Measurements from ENCODE around the gene ZNF284. TPM values are rescaled to one million over a fixed set of nuclear protein-coding genes. Genes with fewer than 3 reads are reported as not detected.
A peak's percentile ranks its signal among the peaks of the same experiment; 100 is the strongest.
"Not testable (repeated sequence)": the region's sequence is repeated elsewhere in the genome, so short reads cannot be mapped to it uniquely, and the experiment has no call there.

Gene ZNF284
- polyA plus RNA-seq, 1 donor from 2014 or later, result 0.69 TPM

DNA sequence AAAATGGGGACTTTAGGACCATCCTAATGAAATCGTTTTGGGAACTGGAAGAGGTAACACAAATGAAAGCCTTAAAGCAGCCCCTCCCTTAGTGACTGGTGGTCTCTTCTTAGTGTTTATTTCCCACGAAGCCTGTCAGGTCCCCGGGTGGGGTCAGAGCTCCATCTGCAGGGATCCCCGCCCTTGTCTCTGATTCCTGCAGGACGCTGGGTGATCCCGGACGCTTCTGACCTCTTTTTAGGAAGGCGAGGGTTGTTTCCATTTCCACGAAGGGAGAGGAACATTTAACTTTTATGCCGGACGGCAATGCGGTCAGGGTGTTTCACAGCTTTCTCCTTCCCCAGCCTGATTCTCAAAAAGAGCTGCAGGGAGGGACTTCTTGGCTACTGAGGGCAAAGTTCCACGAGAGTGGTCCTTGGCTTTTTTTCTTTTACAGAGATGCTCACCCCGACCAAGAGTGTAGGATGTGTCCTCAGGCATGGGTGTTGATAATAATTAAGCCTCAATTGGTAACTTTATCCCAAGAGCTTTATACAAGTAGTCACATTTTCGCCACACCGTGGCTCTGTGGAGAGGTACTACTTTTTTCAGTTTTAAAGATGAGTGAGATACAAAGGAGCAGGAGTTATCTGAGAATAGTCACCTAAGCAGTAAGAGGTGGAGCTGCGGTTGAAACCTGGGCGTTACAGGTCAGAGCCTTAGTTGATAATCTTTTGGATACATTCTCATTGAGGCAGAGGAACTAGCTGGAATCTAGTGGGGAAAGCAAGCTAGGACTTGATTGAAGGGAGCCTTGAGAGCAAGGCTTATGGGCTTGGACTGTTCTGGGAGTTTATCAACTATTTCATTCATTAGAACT, 813 bp downstream of the ZNF284 start:
- no peaks in the 10 kb centered on the region for H3K27me3 Mint-ChIP-seq
- H3K36me3 Mint-ChIP-seq, result peaks cover 5% of the 10 kb centered on the region
- H3K4me3 Mint-ChIP-seq, result peak overlapping the region; percentile 88 to 99 (median 94)
- no peak overlapping the region for H3K27ac Mint-ChIP-seq
- H3K9me3 Mint-ChIP-seq, result peaks cover 5 to 21% (median 18%) of the 10 kb centered on the region in 3 donors
- H3K4me1 Mint-ChIP-seq, result peaks cover 17 to 20% (median 20%) of the 10 kb centered on the region in 3 donors

DNA sequence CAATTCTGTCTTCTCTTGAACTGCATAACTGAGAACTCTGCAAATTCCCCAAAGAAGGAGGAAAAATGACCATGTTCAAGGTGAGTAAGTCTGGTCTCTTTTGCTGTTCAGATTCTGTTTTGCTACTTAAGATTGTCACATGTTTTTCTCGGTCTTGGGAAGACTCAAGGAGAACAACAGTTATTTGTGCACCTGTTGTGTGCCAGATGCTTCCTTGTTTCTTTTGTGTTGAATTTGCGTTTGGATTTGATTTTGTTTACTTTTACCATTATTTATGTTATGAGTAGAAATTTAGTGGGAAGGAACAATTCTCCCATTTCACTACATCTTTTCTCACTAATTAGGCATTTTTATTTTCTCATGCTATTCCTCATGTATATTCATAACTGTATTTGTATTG, 4.4 kb downstream of the ZNF284 start:
- Mint-ChIP-seq H3K27me3 (no peaks in the 10 kb centered on the region), H3K4me1 (peaks cover 14 to 17% (median 16%) of the 10 kb centered on the region in 3 donors), H3K36me3 (peaks cover 3% of the 10 kb centered on the region), H3K27ac (no peak overlapping the region), H3K9me3 (peaks cover 0 to 8% (median 3%) of the 10 kb centered on the region in 3 donors), H3K4me3 (no peak overlapping the region)

DNA sequence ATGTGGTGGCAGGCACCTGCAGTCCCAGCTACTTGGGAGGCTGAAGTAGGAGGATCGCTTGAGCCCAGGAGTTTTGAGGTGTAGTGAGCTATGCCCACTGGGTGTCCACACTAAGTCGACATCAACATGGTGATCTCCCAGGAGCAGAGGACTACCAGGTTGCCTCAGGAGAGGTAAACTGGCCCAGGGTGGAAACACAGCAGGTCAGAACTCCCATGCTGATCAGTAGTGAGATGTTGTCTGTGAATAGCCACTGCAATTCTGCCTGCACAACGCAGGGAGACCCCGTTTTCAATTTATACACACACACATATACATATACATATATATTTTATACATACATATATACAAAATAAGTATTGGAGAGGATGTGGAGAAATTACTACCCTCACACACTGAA, 20.1 kb downstream of the ZNF284 start:
- peaks cover 8 to 14% (median 11%) of the 10 kb centered on the region in 3 donors for H3K4me1 Mint-ChIP-seq
- peaks cover 4% of the 10 kb centered on the region for H3K36me3 Mint-ChIP-seq
- peaks cover 0 to 1% (median 1%) of the 10 kb centered on the region in 3 donors for H3K9me3 Mint-ChIP-seq
- H3K27ac Mint-ChIP-seq, result no peak overlapping the region
- peak overlapping the region in 1 of 4 donors; percentile 79 for H3K4me3 Mint-ChIP-seq
- no peaks in the 10 kb centered on the region for H3K27me3 Mint-ChIP-seq

DNA sequence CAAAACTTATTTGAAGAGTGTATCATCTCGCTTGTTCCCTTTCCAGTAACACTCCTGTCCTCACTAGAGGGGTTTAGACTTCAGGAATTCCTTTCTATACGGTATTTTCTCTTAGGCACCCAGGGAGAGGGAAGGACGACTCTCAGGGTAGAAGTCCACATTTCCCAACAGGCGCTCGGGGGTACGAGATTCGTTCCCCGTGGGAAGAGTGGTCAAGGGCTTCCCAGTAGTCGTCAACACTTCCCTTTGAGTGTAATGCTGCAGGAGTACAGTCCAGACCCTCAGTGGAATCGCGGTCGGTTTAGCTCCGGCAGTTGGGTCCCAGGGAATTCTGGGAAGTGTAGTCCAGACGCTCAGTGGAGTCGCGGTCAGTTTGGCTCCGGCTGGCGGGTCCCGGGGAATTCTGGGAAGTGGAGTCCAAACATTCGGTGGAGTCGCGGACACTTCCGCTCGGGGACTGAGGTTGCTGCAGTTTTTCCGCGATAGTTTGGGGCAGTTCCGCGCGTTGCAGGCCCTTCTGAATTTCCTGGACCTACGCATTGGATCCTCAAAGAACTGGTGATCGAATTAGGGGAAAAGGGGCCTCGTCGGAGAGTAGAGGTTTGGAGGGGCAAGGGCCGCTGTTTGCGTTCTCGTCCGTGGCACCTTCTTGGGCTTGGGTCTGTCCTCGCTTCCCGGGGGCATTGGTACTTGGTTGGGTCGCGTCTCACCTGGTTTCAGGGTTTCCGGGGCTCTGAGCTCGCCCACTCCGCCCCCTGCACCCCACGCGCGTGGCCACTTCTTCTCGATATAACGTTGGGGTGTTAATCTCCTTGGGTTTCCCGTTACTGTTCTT, 22.2 kb downstream of the ZNF284 start, which contains the start of gene ZNF224:
Gene ZNF224, plus strand, starts transcription at position 431 of the 835 bp plus-strand sequence. CDS start 3,513 bp downstream, outside the sequence.
- H3K27me3 Mint-ChIP-seq, result no peaks in the 10 kb centered on the region
- peaks cover 0 to 4% (median 4%) of the 10 kb centered on the region in 3 donors for H3K9me3 Mint-ChIP-seq
- peak within 1 kb of the TSS; percentile 79 to 100 (median 98) for H3K4me3 Mint-ChIP-seq
- H3K36me3 Mint-ChIP-seq, result peaks cover 20% of the 10 kb centered on the region
- peaks cover 11 to 15% (median 11%) of the 10 kb centered on the region in 3 donors for H3K4me1 Mint-ChIP-seq
- peak within 1 kb of the TSS; percentile 86 to 91 (median 91) for H3K27ac Mint-ChIP-seq

DNA sequence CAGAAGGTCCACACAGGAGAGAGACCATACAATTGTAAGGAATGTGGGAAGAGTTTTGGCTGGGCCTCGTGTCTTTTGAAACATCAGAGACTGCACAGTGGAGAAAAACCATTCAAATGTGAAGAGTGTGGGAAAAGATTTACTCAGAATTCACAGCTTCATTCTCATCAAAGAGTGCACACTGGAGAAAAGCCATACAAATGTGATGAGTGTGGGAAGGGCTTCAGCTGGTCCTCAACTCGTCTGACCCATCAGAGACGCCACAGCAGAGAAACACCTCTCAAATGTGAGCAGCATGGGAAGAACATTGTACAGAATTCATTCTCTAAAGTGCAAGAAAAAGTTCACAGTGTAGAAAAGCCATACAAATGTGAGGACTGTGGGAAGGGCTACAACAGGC, 35.8 kb downstream of the ZNF284 start:
- no peak overlapping the region for H3K27ac Mint-ChIP-seq
- no peak overlapping the region for H3K4me3 Mint-ChIP-seq
- H3K9me3 Mint-ChIP-seq, result peaks cover 18 to 59% (median 30%) of the 10 kb centered on the region in 3 donors
- no peaks in the 10 kb centered on the region for H3K27me3 Mint-ChIP-seq
- H3K4me1 Mint-ChIP-seq, result peaks cover 3 to 6% (median 5%) of the 10 kb centered on the region in 3 donors
- peaks cover 28% of the 10 kb centered on the region for H3K36me3 Mint-ChIP-seq

DNA sequence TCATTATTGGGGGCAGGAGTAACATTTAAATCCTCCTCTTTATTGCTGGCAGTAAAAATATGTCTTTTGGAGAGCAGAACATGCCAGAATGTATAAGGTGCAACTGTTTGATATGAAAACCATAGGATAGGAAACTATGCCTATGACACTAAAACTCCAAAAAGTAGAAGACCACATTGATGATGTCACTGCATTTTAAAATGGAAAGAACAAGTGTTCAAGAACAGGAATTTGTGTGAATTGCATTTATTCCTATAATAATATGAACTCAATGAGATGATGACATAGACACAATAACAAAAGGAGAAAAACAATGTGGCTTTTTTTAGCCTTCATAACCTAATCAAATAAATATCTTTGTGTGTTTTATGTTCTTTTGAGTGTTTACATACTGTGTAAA, 37.5 kb downstream of the ZNF284 start:
- peak overlapping the region in 1 of 4 donors; percentile 98 for H3K4me3 Mint-ChIP-seq
- peaks cover 10 to 47% (median 26%) of the 10 kb centered on the region in 3 donors for H3K9me3 Mint-ChIP-seq
- no peak overlapping the region for H3K27ac Mint-ChIP-seq
- peaks cover 11 to 15% (median 12%) of the 10 kb centered on the region in 3 donors for H3K4me1 Mint-ChIP-seq
- no peaks in the 10 kb centered on the region for H3K27me3 Mint-ChIP-seq
- peaks cover 22% of the 10 kb centered on the region for H3K36me3 Mint-ChIP-seq

DNA sequence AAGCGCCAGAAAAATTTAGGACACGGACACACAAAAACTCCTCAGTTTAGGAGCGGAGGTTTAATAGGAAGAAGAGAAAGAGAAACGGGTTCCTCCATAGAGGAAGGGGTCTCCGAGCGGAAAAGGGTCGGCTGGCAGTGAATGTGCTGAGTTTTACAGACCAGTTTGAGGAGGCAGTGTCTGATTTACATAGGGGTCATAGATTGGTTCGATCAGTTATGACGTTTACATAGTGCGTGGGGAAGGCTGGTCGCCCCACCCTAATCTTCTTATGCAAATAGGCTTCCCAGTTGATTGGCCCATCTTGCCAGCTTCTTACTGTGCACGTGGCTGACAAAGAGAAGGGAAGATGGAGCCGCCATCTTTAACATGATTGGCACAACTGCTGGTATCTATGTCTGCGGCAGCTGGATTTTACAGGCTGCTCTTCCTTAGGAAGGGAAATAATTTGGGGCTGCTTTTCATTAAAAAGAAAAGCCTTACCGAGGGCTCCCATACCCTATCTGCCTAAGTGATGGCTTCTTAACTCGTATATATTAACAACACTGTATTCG, 40.0 kb downstream of the ZNF284 start:
- H3K27ac Mint-ChIP-seq, result peak overlapping the region in 1 of 3 donors; percentile 75
- no peaks in the 10 kb centered on the region for H3K27me3 Mint-ChIP-seq
- peaks cover 17% of the 10 kb centered on the region for H3K36me3 Mint-ChIP-seq
- H3K4me3 Mint-ChIP-seq, result peak overlapping the region; percentile 60 to 99 (median 80)
- H3K9me3 Mint-ChIP-seq, result peaks cover under 1 to 33% (median 20%) of the 10 kb centered on the region in 3 donors
- H3K4me1 Mint-ChIP-seq, result peaks cover 14 to 17% (median 15%) of the 10 kb centered on the region in 3 donors

DNA sequence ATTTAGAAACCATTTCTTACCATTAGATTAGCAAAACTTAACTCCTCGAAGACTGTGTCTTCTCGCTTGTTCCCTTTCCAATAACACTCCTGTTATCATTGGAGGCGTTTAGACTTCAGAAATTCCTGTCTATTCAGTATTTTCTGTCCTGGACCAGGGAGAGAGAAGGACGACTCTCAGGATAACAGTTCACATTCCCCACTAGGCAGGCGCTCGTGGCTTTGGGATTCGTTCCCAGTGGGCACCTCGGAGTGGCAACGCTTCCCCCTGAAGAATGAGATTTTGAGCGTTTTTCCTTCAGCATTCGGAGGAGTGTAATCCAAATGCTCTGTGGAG, 40.8 kb downstream of the ZNF284 start:
- Mint-ChIP-seq H3K27ac (peak overlapping the region in 2 of 3 donors; percentile 8), H3K4me3 (peak overlapping the region; percentile 97 to 99 (median 98))

DNA sequence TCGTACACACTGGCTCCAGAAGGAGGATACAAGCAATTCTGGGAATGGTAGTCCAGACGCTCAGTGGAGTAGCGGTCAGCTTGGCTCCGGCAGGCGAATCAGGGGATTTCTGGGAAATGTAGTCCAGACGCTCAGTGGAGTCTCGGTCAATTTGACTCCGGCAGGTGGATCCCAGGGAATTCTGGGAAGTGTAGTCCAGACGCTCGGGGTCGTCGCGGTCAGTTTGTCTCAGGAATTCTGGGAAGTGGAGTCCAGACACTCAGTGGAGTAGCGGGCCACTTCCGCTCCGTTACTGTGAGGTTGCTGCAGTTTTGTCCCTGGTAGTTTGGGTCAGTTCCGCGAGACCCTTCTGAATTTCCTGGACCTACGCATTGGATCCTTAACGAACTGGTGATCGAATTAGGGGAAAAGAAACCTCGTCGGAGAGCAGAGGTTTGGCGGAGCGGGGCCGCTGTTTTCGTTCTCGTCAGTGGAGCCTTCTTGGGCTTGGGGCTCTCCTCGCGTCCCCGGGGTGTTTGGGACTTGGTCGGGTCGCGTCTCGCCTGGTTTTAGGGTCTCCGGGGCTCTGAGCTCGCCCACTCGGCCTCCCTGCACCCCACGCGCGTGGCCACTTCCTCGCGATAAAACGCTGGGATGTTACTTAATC, 41.3 kb downstream of the ZNF284 start, which contains the start of gene ZNF225:
Gene ZNF225, plus strand, starts transcription at position 262 of the 646 bp plus-strand sequence. CDS start 2,429 bp downstream, outside the sequence.
- Mint-ChIP-seq H3K4me1 (peaks cover 14 to 17% (median 15%) of the 10 kb centered on the region in 3 donors), H3K27ac (peak within 1 kb of the TSS; percentile 8 to 91 (median 8)), H3K4me3 (peak within 1 kb of the TSS; percentile 97 to 99 (median 98)), H3K36me3 (peaks cover 17% of the 10 kb centered on the region), H3K27me3 (no peaks in the 10 kb centered on the region), H3K9me3 (peaks cover 0 to 21% (median 10%) of the 10 kb centered on the region in 3 donors)

More for the DNA sequence above, 40.8 kb downstream of the ZNF284 start:
- Mint-ChIP-seq H3K9me3 (peaks cover 0 to 26% (median 14%) of the 10 kb centered on the region in 3 donors), H3K36me3 (peaks cover 14% of the 10 kb centered on the region), H3K4me1 (peaks cover 14 to 17% (median 15%) of the 10 kb centered on the region in 3 donors), H3K27me3 (no peaks in the 10 kb centered on the region)

DNA sequence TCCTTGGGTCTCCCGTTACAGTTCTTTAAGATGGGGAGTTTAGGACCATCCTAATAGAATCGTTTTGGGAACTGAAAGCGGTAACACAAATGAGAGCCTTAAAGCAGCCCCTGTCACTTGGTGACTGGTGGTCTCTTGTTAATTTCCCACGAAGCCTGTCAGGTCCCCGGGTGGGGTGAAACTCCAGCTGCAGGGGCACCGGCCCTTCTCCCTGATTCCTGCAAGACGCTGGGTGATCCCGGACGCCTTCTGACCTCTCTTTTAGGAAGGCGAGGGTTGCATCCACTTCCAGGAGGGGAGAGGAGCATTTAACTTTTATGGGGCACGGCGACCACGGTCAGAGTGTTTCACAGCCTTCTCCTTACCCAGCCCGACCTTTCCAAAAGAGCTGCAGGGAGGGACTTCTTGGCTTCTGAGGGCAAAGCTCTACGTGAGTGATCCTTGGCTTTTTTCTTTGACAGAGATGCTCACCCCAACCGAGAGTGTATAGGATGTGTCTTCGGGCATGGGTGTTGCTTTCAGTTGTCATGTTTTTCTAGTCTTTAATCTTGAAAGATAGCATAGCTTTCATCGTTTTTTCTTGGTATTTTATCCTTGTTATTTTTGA, 41.9 kb downstream of the ZNF284 start:
- Mint-ChIP-seq H3K9me3 (peaks cover 0 to 17% (median 9%) of the 10 kb centered on the region in 3 donors), H3K36me3 (peaks cover 21% of the 10 kb centered on the region), H3K27ac (peak overlapping the region; percentile 8 to 91 (median 8)), H3K27me3 (no peaks in the 10 kb centered on the region), H3K4me3 (peak overlapping the region; percentile 97 to 99 (median 98)), H3K4me1 (peaks cover 14 to 17% (median 15%) of the 10 kb centered on the region in 3 donors)

DNA sequence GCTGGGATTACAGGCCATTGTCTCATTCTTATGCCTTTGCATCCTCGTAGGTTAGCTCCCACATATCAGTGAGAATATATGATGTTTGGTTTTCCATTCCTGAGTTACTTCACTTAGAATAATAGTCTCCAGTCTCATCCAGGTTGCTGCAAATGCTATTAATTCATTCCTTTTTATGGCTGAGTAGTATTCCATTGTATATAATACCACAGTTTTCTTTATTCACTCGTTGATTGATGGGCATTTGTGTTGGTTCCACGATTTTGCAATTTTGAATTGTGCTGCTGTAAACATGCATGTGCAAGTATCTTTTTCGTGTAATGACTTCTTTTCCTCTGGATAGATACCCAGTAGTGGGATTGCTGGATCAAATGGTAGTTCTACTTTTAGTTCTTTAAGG, 49.2 kb downstream of the ZNF284 start:
- Mint-ChIP-seq H3K36me3 (peaks cover 61% of the 10 kb centered on the region), H3K9me3 (peaks cover 19 to 42% (median 34%) of the 10 kb centered on the region in 3 donors)
- not testable (repeated sequence) for H3K27me3 Mint-ChIP-seq, H3K4me1 Mint-ChIP-seq, H3K4me3 Mint-ChIP-seq, H3K27ac Mint-ChIP-seq

DNA sequence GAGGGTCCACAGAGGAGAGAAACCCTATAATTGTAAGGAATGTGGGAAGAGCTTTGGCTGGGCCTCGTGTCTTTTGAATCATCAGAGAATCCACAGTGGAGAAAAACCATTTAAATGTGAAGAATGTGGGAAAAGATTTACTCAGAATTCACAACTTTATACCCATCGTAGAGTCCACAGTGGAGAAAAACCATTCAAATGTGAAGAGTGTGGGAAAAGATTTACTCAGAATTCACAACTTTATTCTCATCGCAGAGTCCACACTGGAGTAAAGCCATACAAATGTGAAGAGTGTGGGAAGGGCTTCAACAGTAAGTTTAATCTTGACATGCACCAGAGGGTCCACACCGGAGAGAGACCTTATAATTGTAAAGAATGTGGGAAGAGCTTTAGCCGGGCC, 60.0 kb downstream of the ZNF284 start:
- Mint-ChIP-seq H3K27me3 (no peaks in the 10 kb centered on the region), H3K9me3 (peaks cover 6 to 29% (median 14%) of the 10 kb centered on the region in 3 donors), H3K4me3 (no peak overlapping the region), H3K4me1 (no peaks in the 10 kb centered on the region), H3K27ac (no peak overlapping the region), H3K36me3 (peaks cover 21% of the 10 kb centered on the region)

Measured in IgD-negative memory B cell (primary cell).